Keratinocyte (primary cell): ENCODE measurements around the gene ARMC9.

Source experiments
- CTCF ChIP-seq, 3 experiments: IDR thresholded peaks in 1 of 3; conservative IDR thresholded peaks in 1 of 3; optimal IDR thresholded peaks in 1 of 3; 2 replicates in 2 of 3; 3 replicates in 1 of 3; pipeline versions ENCODE3 to v1.5.1; 2011; ENCODE audit warnings: low read length in 3 of 3, mild to moderate bottlenecking in 3 of 3, moderate library complexity in 2 of 3, control low read depth in 1 of 3, inconsistent platforms in 1 of 3; ENCODE audit not compliant: insufficient read depth in 2 of 3; ENCODE audit errors: extremely low read depth in 1 of 3
- EZH2 ChIP-seq: IDR thresholded peaks from one replicate; pipeline ENCODE4 v1.6.1; 2012; ENCODE audit warnings: inconsistent platforms, mild to moderate bottlenecking, low read length, moderate library complexity

- TF ChIP-seq CTCF (optimal IDR thresholded peaks at IDR 0.05 in 1 of 3, IDR thresholded peaks at IDR 0.05 in 1 of 3, conservative IDR thresholded peaks at IDR 0.05 in 1 of 3; ENCODE audit: extremely low read depth in 1 of 3, insufficient read depth in 2 of 3, low read length in 3 of 3), result no peak
- TF ChIP-seq EZH2, result no peak
Measured at GRCh38 chr2:231334179-231334930, 135.9 kb downstream of the ARMC9 start.
